RWPE1 (cell line): ENCODE results near the gene ROR2.

Experiments
- CTCF ChIA-PET: fragments of 350-600 bp; sonication (Branson Sonifier 250); formaldehyde crosslinking; extraction: SDS; loops from one replicate; lab custom pipeline; 2021; lab: Yijun Ruan, JAX
- POLR2A ChIA-PET: fragments of 400-600 bp; formaldehyde crosslinking; extraction: SDS; loops from one replicate; lab custom pipeline; 2020; ENCODE audit warnings: antibody characterized with exemption; ENCODE audit not compliant: low non-redundant PET; lab: Yijun Ruan, JAX
- DNase-seq: peaks from one replicate; pipeline ENCODE4 v3.0.0; 2012; ENCODE audit warnings: low spot score
- H3K27ac ChIP-seq: fragments of 450-650 bp; 2 replicates; pipeline ENCODE4 v1.5.1; 2017
- TF ChIP-seq, protein P1 (sequence below): fragments of 450-650 bp; conservative IDR thresholded peaks from 2 replicates; pipeline ENCODE4 v1.5.1; 2017; ENCODE audit warnings: low read depth, mild to moderate bottlenecking

ROR2 gene

DNA sequence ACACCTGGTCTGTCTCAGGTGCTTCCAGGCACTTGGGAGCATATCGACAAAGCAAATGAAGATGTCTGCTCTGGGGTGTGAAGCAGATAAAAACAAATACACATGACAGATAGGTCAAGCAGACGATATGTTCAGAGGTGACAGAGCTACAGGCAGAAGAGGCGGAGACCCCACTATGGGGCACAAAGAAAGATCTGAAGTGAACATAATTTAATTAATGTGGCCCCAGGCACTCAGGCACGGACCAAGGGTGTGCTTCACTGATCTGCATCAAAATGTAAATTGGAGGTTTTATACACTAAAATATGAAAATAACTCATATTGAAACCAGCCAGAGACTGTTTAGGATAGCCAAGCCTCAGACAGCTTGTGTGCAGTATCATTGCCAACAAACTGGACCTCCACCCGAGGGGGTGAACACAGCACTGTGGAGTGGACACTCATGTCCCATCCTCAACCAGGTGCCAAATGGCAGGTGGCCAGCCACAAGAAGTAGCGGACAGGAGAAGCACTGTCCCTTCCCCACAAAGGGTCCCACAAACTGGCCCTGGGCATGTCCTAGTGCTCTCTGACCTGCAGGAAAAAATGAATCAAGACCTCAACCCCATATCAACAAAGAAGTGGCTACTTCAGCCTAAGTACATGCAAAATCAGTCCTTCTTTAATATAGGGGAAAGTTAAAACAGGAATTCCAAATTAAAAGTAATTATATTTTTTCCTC lies 29.2 kb downstream of the ROR2 start:
- ChIA-PET CTCF (no interaction called here), POLR2A (no interaction called here)
- TF ChIP-seq, protein P1, sequence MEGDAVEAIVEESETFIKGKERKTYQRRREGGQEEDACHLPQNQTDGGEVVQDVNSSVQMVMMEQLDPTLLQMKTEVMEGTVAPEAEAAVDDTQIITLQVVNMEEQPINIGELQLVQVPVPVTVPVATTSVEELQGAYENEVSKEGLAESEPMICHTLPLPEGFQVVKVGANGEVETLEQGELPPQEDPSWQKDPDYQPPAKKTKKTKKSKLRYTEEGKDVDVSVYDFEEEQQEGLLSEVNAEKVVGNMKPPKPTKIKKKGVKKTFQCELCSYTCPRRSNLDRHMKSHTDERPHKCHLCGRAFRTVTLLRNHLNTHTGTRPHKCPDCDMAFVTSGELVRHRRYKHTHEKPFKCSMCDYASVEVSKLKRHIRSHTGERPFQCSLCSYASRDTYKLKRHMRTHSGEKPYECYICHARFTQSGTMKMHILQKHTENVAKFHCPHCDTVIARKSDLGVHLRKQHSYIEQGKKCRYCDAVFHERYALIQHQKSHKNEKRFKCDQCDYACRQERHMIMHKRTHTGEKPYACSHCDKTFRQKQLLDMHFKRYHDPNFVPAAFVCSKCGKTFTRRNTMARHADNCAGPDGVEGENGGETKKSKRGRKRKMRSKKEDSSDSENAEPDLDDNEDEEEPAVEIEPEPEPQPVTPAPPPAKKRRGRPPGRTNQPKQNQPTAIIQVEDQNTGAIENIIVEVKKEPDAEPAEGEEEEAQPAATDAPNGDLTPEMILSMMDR, result no peak
- no peak overlapping the region for H3K27ac ChIP-seq
- DNase-seq, result no peak

DNA sequence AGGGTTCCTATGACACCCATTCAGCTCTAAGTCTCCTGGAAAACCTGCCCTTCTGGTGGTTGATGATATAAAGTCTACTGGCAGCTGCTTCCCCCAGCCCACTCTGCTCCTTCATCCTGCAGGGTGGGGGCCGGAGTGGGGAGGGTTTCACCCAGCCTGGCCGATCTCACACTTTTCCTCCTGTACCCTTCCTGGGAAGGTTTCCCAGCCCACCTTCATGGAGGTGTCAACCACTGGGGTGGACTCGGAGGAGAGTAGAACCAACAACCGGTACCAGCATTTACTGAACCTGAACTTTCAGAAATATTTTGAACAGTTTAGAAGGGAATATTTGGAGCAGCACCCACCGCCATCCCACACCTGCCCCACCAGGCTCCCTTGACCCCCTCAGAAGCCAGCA lies 30.4 kb downstream of the ROR2 start:
- DNase-seq, result no peak
- ChIA-PET POLR2A (no interaction called here), CTCF (interaction anchor here (0.5 to 0.7 kb wide), 3 partner anchors 26 to 60 kb away, joined by 3 to 5 read pairs (median 4); no protein-coding TSS in a partner anchor)
- H3K27ac ChIP-seq, result no peak overlapping the region
- TF ChIP-seq, protein P1, result no peak

DNA sequence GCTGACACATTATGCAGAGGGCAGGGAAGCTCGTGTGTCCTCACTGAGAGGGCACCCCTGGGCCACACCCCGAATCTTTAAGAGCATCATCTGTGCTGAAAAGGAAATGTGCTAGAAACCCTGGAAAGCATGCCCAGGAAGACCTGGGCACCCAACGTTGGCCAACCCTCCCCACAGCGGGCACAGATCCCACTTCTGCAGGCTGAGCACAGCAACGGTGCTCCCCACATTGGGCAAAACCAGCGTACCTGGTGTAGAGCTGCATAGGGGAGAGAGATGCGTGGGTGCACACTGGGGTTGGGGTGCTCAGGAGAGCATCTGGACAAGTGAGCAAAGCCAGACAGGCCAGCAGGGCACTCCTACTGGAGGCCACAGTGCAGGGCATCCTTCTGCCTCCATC lies 32.6 kb downstream of the ROR2 start:
- TF ChIP-seq, protein P1, result no peak
- CTCF ChIA-PET, result no interaction called here
- POLR2A ChIA-PET, result no interaction called here
- no peak for DNase-seq
- no peak overlapping the region for H3K27ac ChIP-seq

DNA sequence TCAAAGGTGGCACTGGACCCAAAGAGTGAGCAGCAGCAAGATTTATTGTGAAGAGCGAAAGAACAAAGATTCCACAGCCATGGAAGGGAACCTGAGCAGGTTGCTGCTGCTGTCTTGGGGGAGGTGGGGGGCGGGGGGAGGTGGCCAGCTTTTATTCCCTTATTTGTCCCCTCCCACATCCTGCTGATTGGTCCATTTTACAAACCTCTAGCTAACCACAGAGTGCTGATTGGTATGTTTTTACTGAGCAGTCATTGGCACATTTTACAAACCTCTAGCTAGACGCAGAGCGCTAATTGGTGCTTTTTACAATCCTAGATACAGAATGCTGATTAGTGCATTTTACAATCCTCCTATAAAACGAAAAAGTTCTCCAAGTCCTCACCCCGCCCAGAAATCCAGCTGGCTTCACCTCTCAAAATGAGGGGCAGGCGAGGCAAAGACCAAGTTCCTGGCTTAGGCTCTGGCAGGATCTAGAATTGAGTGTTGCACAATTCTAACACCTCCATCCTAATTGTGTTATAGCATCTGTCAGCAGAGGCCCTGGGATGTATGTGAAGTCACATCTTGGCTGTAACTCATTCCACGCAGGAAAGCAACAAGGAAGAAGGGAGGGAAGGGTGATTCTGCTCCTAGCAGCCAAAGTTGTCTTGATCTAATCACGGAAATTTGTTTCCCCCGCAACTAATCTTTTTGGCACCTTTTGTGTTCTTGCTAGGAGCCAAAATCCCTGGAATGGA lies 34.3 kb downstream of the ROR2 start:
- CTCF ChIA-PET, result interaction anchor here (0.7 kb wide), 1 partner anchor 90 kb away, joined by 4 read pairs; no protein-coding TSS in a partner anchor
- TF ChIP-seq, protein P1, result no peak
- H3K27ac ChIP-seq, result no peak overlapping the region
- DNase-seq, result no peak
- POLR2A ChIA-PET, result no interaction called here

DNA sequence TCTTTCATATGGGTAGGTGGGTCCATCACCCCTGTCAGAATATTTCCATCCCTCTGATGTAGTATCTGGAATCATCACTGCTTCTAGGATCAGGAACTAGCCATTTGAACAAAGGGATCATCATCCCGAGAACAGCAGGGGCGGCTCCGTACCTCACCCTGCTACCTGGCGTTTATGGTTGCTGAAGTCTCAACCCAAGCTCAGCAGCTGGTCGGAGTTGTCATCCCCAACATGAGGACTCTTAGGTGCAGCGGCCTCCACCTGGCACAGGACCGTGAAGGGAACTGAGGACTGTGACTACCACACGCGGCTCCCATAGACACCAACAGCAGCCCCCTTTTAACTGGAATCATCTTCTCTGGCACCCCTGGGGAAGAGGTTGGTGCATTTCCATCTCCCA lies 35.1 kb downstream of the ROR2 start:
- ChIA-PET CTCF (interaction anchor here (0.7 kb wide), 1 partner anchor 90 kb away, joined by 4 read pairs; no protein-coding TSS in a partner anchor), POLR2A (no interaction called here)
- no peak overlapping the region for H3K27ac ChIP-seq
- no peak for DNase-seq
- TF ChIP-seq, protein P1, result no peak

DNA sequence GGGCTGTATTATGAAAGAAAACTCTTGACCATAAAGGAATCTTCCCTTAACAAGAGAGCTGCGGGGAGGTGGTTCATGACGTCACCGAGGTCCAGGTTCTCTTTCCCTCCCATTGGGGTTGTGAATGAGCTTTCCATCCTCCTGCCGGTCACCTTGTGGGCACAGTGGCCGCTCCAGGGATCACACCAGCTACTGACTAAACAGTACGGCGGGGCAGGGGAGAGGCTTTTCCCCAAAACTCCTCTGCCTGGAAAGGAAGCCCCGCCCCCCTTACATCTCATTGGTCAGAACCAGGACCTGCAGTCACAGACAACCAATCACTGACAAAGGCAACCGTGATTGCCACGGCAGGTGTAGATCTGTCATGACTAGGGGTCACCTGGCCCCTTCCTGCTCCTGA lies 35.6 kb downstream of the ROR2 start:
- TF ChIP-seq, protein P1, result no peak
- DNase-seq, result peak; percentile 38
- POLR2A ChIA-PET, result no interaction called here
- no peak overlapping the region for H3K27ac ChIP-seq
- CTCF ChIA-PET, result no interaction called here
